Activated naive CD8-positive, alpha-beta T cell (primary cell): ENCODE data around the gene SNX25.

Source experiments
- H3K27ac Mint-ChIP-seq: one replicate; pipeline ENCODE4 v1.8.0; 2021; ENCODE audit warnings: mixed read lengths
- H3K27me3 Mint-ChIP-seq: one replicate; pipeline ENCODE4 v1.8.0; 2021; ENCODE audit warnings: mixed read lengths
- H3K36me3 Mint-ChIP-seq: one replicate; pipeline ENCODE4 v1.8.0; 2021; ENCODE audit warnings: mixed read lengths
- H3K4me1 Mint-ChIP-seq: one replicate; pipeline ENCODE4 v1.8.0; 2021; ENCODE audit warnings: low read depth, mixed read lengths
- H3K4me3 Mint-ChIP-seq: one replicate; pipeline ENCODE4 v1.8.0; 2021; ENCODE audit warnings: mild to moderate bottlenecking, mixed read lengths
- H3K9me3 Mint-ChIP-seq: one replicate; pipeline ENCODE4 v1.8.0; 2021; ENCODE audit warnings: low read depth, mixed read lengths

SNX25 gene

GRCh38 chr4:185411849-185412248, 202.5 kb downstream of the SNX25 start:
- Mint-ChIP-seq H3K4me3 (no peak overlapping the region), H3K27ac (no peak overlapping the region), H3K36me3 (peaks cover 10% of the 10 kb centered on the region), H3K9me3 (no peaks in the 10 kb centered on the region), H3K27me3 (no peaks in the 10 kb centered on the region), H3K4me1 (no peaks in the 10 kb centered on the region)

GRCh38 chr4:185412412-185412811, 203.0 kb downstream of the SNX25 start:
- Mint-ChIP-seq H3K4me3 (no peak overlapping the region), H3K4me1 (no peaks in the 10 kb centered on the region), H3K36me3 (peaks cover 14% of the 10 kb centered on the region), H3K27me3 (no peaks in the 10 kb centered on the region), H3K9me3 (no peaks in the 10 kb centered on the region), H3K27ac (no peak overlapping the region)
